Hematopoietic multipotent progenitor cell treated with erythropoietin and hydrocortisone succinate and interleukin-3 and kit ligand, for 8 days (in vitro differentiated cells): ENCODE results near the gene PTGDR2.

ENCODE experiments used
- DNase-seq: peaks from one replicate; pipeline ENCODE4 v3.0.0-alpha.2; 2015

Gene PTGDR2

GRCh38 chr11:60857378-60858232, 1.9 kb upstream of the PTGDR2 start:
- DNase-seq = no peak

DNA sequence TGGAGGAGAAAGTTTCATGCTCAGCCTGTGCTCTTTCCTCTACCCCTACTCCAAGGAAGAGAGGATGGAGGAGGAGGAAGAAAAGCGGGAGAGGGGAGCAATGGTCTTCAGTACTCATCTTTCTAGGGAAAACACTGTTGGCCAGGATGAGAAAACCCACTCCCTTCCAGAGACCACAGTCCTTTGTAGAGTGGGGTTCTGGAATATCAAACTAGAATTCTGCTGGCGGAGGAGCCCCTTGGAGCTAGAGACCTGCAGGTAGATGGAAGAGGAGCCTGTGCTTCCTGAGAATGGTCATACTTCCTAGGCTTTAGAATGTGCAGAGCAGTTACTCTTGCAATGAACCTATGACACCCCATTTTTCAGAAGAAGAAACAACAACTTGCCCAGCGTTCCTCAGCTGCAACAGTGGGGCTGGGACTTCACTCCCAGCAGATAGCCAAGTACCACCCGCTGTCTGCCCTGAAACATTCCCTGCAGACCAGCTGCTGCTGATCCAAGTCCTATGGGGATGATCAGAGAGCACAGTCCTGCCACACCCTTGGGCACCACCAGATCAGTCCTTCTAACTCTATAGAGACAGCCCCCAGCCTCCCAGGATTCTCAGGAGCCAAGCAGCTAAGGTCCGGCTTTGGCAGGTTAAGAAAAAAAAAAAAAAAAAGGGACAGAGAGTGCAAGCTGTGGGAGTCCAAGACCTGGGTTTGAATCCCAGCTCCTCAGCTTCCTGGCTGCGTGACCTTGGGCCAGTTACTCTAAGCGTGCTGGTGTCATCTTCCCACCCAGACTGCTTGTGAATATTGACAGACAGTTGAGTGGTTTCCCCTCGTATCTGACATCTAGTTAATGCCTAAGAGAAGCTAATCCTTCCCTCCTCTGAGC, 664 bp downstream of the PTGDR2 start:
- DNase-seq = no peak

- peak; percentile 71 for DNase-seq
These were observed 1.5 kb downstream of the PTGDR2 start for GRCh38 chr11:60854140-60854846.

- no peak for DNase-seq
These were observed 2.5 kb downstream of the PTGDR2 start for GRCh38 chr11:60852982-60853950.

DNA sequence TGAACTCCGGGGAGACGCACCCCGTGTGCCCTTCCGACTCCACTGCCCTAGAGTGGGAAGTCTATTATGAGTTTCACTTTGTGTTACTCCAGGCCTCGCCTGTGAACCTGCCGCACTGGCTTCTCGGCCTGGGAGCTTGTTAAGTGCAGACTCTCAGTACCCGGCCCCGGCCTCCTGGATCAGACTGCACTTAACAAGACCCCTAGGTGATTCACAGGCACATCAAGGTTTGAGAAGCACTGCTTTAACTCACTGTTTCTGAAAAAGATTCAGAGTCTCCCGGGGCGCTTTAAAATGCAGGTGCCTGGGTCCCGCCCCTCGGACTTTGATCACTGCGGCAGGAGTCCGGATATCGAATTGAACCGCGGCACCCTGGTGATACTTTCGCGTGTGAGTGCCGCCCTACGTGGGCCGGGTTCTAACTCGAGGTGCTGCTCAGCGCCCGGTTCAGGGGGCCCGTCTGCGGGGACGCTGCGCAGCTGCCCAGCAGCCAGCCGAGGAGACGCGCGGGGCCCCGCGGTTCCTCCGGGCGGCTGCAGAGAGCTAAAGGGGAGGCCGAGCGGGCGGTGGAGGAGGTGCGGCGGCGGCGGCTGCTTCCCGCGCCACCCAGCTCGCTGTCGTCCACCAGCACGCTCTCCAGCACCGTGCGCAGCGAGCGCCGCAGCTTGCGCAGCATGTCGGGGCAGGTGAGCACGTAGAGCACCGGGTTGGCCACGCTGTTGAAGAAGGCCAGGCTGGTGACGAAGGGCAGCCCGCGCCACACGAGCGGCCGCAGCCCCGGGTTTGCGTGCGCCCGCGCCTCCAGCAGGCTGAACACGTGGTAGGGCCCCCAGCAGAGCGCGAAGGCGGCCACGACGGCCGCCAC, 3.4 kb downstream of the PTGDR2 start:
- no peak for DNase-seq

GRCh38 chr11:60851327-60852104, 4.2 kb downstream of the PTGDR2 start:
- no peak for DNase-seq

DNA sequence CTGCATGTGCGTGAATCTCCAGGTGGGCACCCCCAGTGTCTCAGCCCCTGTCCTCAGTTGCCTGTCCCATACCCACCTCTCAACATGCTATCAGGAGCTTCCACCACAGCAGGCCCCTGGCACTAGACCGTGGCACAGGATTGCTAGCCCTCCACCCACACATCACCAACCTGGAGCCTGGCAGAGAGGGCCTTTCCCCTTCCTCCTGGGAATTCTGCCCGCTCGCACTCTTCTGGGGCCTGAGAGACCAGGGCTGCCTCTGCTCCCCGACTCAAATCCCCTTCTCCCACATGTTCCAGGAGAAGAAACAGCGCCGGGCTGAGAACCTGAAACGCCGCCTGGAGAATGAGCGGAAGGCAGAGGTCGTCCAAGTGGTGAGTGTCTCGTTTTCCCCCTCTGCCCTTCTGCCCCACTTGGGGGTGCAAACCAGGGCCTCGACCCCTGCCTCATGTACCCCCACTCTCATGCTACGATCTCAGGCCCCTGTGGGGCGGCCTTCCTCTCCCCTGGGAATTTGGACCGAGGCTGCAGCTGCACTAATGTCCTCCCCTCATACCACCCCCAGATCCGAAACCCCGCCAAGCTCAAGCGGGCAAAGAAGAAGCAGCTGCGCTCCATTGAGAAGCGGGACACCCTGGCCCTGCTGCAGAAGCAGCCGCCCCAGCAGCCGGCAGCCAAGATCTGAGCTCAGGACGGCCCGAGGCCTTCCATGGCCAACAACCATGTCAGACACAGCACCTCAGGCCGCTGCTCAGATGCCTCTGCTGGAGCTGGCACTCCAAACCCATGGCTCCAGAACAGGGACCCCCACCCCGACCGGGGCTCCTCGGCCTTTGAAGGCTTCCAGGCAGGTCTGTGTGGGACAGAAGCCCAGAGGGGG, 5.9 kb downstream of the PTGDR2 start:
- DNase-seq = no peak

- peak; percentile 51 for DNase-seq
These were observed 7.0 kb downstream of the PTGDR2 start for GRCh38 chr11:60848714-60849151.

GRCh38 chr11:60847896-60848295, 7.9 kb downstream of the PTGDR2 start:
- no peak for DNase-seq

- no peak for DNase-seq
These were observed 8.5 kb downstream of the PTGDR2 start for GRCh38 chr11:60847281-60847680.

- DNase-seq = no peak
These were observed 10.4 kb downstream of the PTGDR2 start for GRCh38 chr11:60845338-60845737.

GRCh38 chr11:60844870-60845221, 10.9 kb downstream of the PTGDR2 start:
- DNase-seq = no peak

- DNase-seq = no peak
These were observed 11.5 kb downstream of the PTGDR2 start for GRCh38 chr11:60844045-60844869.

- no peak for DNase-seq
These were observed 12.8 kb downstream of the PTGDR2 start for GRCh38 chr11:60842668-60843600.

DNA sequence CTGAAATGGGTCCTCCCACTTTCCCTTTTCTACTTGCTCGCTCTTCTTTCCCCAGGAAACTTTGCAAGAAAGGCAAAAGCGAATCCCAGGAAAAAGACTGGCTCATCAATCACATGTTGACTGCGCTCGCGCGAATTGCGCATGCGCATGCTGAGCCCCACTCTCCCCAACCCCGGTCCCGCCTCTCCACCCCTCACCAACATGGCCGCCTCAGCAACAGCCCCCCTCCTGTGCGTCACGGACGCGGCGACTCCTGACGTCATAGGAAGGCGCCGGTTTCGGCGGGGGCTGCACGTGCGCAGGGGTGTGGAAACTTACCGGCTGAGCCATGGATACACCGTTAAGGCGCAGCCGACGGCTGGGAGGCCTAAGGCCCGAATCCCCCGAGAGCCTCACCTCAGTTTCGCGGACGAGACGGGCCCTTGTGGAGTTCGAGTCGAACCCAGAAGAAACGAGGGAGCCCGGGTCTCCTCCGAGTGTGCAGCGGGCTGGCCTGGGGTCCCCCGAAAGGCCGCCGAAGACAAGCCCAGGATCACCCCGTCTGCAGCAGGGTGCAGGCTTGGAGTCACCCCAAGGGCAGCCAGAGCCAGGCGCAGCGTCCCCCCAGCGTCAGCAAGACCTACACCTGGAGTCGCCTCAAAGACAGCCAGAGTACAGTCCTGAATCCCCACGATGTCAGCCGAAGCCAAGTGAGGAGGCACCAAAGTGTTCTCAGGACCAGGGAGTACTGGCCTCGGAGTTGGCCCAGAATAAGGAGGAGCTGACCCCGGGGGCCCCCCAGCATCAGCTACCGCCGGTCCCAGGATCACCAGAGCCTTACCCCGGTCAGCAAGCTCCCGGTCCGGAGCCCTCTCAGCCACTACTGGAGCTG, 13.7 kb downstream of the PTGDR2 start, which contains the start of gene CCDC86:
TSS of gene CCDC86 (plus strand) at position 317 of the 871 bp plus-strand sequence. CDS start at position 329, 12 bp downstream.
- DNase-seq = peak; percentile 94
